ENCODE data around the gene MTSS2. TPM values are rescaled to one million over a fixed set of nuclear protein-coding genes. Genes with fewer than 3 reads are reported as not detected.
A peak's percentile ranks its signal among the peaks of the same experiment; 100 is the strongest.

Gene MTSS2
- total and polyA plus RNA-seq, 2 of the 4 experiments (the other 2 are of a cell fraction), result 9.1 to 86.2 TPM

GRCh38 chr16:70713342-70713741 lies 27.5 kb upstream of the MTSS2 start:
- H3K9me3 ChIP-seq (ENCODE audit: control insufficient read depth, insufficient read depth, low read length), result no peaks in the 10 kb centered on the region
- peak overlapping the region; percentile 79 for H4K5ac ChIP-seq (ENCODE audit: low read depth, low read length)
- peaks cover 9 to 47% of the 10 kb centered on the region in 2 experiments for H3K79me1 ChIP-seq (ENCODE audit: low read depth in 1 of 2, low read length in 2 of 2)
- CTCF ChIA-PET, result interaction anchor here (2.4 kb wide), 1 partner anchor 58 kb away, joined by 7 read pairs; no protein-coding TSS in a partner anchor
- H3K9me1 ChIP-seq (ENCODE audit: insufficient read depth, low read length), result peaks cover 32% of the 10 kb centered on the region
- H3K4me2 ChIP-seq (ENCODE audit: low read depth, low read length), result no peak overlapping the region
- no TSS peak for BruUV-seq (replicated peaks)
- no peak overlapping the region; the same call in 1 of the 2 replicates for H3K9ac ChIP-seq (ENCODE audit: low read depth, low read length)
- H3K23ac ChIP-seq (ENCODE audit: low read depth, low read length), result peak overlapping the region; percentile 76; the same call in 1 of the 2 replicates
- H3K4me1 ChIP-seq (ENCODE audit: control insufficient read depth, insufficient read depth, low read length), result peaks cover 37% of the 10 kb centered on the region
- H2BK15ac ChIP-seq (ENCODE audit: low read depth, low read length), result peak overlapping the region; percentile 81; the same call in 2 of the 3 replicates
- TF ChIP-seq MAZ (IDR thresholded peaks at IDR 0.05; ENCODE audit: borderline replicate concordance, low read depth, low read length) (no peak), CEBPB (IDR thresholded peaks at IDR 0.05; ENCODE audit: low read depth, low read length) (peak; percentile 48; the same call in 1 of the 2 replicates)
- TF ChIP-seq, protein P1, sequence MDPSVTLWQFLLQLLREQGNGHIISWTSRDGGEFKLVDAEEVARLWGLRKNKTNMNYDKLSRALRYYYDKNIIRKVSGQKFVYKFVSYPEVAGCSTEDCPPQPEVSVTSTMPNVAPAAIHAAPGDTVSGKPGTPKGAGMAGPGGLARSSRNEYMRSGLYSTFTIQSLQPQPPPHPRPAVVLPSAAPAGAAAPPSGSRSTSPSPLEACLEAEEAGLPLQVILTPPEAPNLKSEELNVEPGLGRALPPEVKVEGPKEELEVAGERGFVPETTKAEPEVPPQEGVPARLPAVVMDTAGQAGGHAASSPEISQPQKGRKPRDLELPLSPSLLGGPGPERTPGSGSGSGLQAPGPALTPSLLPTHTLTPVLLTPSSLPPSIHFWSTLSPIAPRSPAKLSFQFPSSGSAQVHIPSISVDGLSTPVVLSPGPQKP (IDR thresholded peaks at IDR 0.05; ENCODE audit: borderline replicate concordance, low read depth, low read length), result no peak
- dilution Hi-C loops (cut with HindIII; ENCODE audit: low sequenced_read_pairs, unreplicated experiment), result no loop called here
- intact Hi-C loops (cut with micrococcal nuclease), result no loop called here
- H3K18ac ChIP-seq (ENCODE audit: low read depth, low read length), result peak overlapping the region; percentile 30; the same call in 1 of the 2 replicates
- POLR2A ChIA-PET (ENCODE audit: unreplicated experiment), result no interaction called here
- peak overlapping the region; percentile 73 for H4K91ac ChIP-seq (ENCODE audit: insufficient read depth, low read depth, low read length)
- peak overlapping the region; percentile 6 for H2AFZ ChIP-seq (replicated peaks; ENCODE audit: low read length, poor library complexity)
- H3K56ac ChIP-seq (ENCODE audit: extremely low read depth, insufficient read depth, low read length), result no peak overlapping the region
- no peaks in the 10 kb centered on the region for H3K36me3 ChIP-seq (ENCODE audit: control insufficient read depth, insufficient read depth, low read length)
- H4K8ac ChIP-seq (ENCODE audit: low read depth in 2 of 2, low read length in 2 of 2), result peak overlapping the region; percentile 57 to 90; a peak in 2 of 4 replicates
- peak overlapping the region; percentile 95 for H2BK120ac ChIP-seq (ENCODE audit: low read depth, low read length)
- peak overlapping the region; percentile 94 for H2AK5ac ChIP-seq (ENCODE audit: low read depth, low read length)
- peak overlapping the region; percentile 96 for H3K4ac ChIP-seq (ENCODE audit: low read depth, low read length)
- H4K20me1 ChIP-seq (ENCODE audit: insufficient read depth, low read length), result no peaks in the 10 kb centered on the region
- peak overlapping the region; percentile 49 for H3K27ac ChIP-seq (ENCODE audit: insufficient read depth, low read length)
- no peak for ATAC-seq (ENCODE audit: low read depth)
- no peaks in the 10 kb centered on the region for H3K27me3 ChIP-seq (ENCODE audit: control insufficient read depth, insufficient read depth, low read length)
- DNase-seq, result no peak
- H3K4me3 ChIP-seq (ENCODE audit: insufficient read depth, low read depth, low read length), result no peak overlapping the region
- peak overlapping the region; percentile 68 for H2AK9ac ChIP-seq (replicated peaks; ENCODE audit: low read depth, low read length, poor library complexity)
- peak overlapping the region; percentile 89 for H3K14ac ChIP-seq (replicated peaks; ENCODE audit: low read depth, low read length)
- no CpG with 5 or more reads among the region's 5 CpGs for WGBS, 2 experiments (ENCODE audit: extremely low coverage in 2 of 2, insufficient read length in 1 of 2)
- in situ Hi-C loops (cut with MboI; ENCODE audit: low sequenced_read_pairs), result no loop called here
- peak overlapping the region; percentile 94 for H2BK5ac ChIP-seq (ENCODE audit: low read depth, low read length, poor library complexity, severe bottlenecking)
- H2BK20ac ChIP-seq (ENCODE audit: low read depth, low read length), result peak overlapping the region; percentile 71

Data from IMR-90 (cell line).